A549 (cell line): ENCODE measurements around the gene PDLIM1. TPM values are rescaled to one million over a fixed set of nuclear protein-coding genes. Genes with fewer than 3 reads are reported as not detected.

Experiments used
- ATAC-seq, 2 experiments: fragments of 200-7000 bp in 1 of 2; fragments of >200 bp in 1 of 2; cut with Nextera tagmentation in 1 of 2; cut with Tn5 transposase in 1 of 2; 3 replicates each; pipeline versions ENCODE4 v1.8.0 to v1.9.1; 2018 to 2020; ENCODE audit warnings: mild to moderate bottlenecking in 1 of 2, moderate library complexity in 1 of 2
- CTCF ChIA-PET: fragments of 300-600 bp; sonication (Branson Sonifier 250); formaldehyde crosslinking; extraction: SDS; loops from one replicate; lab custom pipeline; 2021; ENCODE audit warnings: antibody characterized with exemption, inconsistent platforms; lab: Yijun Ruan, JAX
- POLR2A ChIA-PET: fragments of 350-600 bp; formaldehyde crosslinking; extraction: SDS; loops from one replicate; lab custom pipeline; 2021; ENCODE audit warnings: antibody characterized with exemption, inconsistent platforms; lab: Yijun Ruan, JAX
- DNase-seq, 2 experiments: peaks; one replicate each; pipeline versions ENCODE4 v3.0.0 to v3.0.0-alpha.2; 2011 to 2016; ENCODE audit warnings: low read depth in 1 of 2, low spot score in 1 of 2
- FAIRE-seq: peaks from 2 replicates; lab custom pipeline; 2011; peaks lifted over from hg19 to GRCh38; lab: Jason Lieb, UNC
- H3K27ac ChIP-seq, 2 experiments: fragments of >200 bp; sonication (Bioruptor Twin); formaldehyde crosslinking; 3 replicates each; pipeline ENCODE4 v1.5.1; 2016 to 2017
- H3K4me1 ChIP-seq: fragments of >200 bp; sonication (Bioruptor Twin); formaldehyde crosslinking; 3 replicates; pipeline ENCODE4 v1.6.1; 2016
- H3K4me2 ChIP-seq: fragments of >200 bp; sonication (Bioruptor Twin); formaldehyde crosslinking; 3 replicates; pipeline ENCODE4 v1.6.1; 2016
- H3K4me3 ChIP-seq: fragments of >200 bp; sonication (Bioruptor Twin); formaldehyde crosslinking; 3 replicates; pipeline ENCODE4 v1.5.1; 2016
- H3K9me3 ChIP-seq: fragments of >200 bp; sonication (Bioruptor Twin); formaldehyde crosslinking; 3 replicates; pipeline ENCODE4 v1.6.1; 2016
- CBX2 ChIP-seq: fragments of 200-600 bp; sonication (generic); IDR thresholded peaks from 2 replicates; pipeline ENCODE4 v1.6.1; 2016; ENCODE audit warnings: low read depth, mild to moderate bottlenecking, borderline replicate concordance
- CBX8 ChIP-seq: fragments of 200-600 bp; sonication (generic); IDR thresholded peaks from 2 replicates; pipeline ENCODE4 v1.6.1; 2016
- CEBPB ChIP-seq, 2 experiments: fragments of >200 bp in 1 of 2; sonication (Bioruptor Twin) in 1 of 2; formaldehyde crosslinking in 1 of 2; IDR thresholded peaks; 2 replicates each; pipeline ENCODE4 v1.6.1; 2012 to 2016
- E2F6 ChIP-seq: IDR thresholded peaks from 2 replicates; pipeline ENCODE4 v1.6.1; 2012; ENCODE audit warnings: low read depth, borderline replicate concordance
- EHF ChIP-seq: fragments of 250-450 bp; sonication (Bioruptor Pico); IDR thresholded peaks from 2 replicates; pipeline ENCODE4 v1.5.0; 2020; ENCODE audit warnings: mild to moderate bottlenecking
- FOSB ChIP-seq: fragments of 250-450 bp; sonication (Bioruptor Pico); IDR thresholded peaks from 2 replicates; pipeline ENCODE4 v1.5.0; 2020; ENCODE audit warnings: mild to moderate bottlenecking, moderate library complexity
- FOSL2 ChIP-seq, 2 experiments: fragments of 450-650 bp in 1 of 2; fragments of >200 bp in 1 of 2; sonication (Bioruptor Twin) in 1 of 2; formaldehyde crosslinking; IDR thresholded peaks; 2 replicates each; pipeline versions ENCODE4 v1.5.0 to v1.6.1; 2016 to 2020; ENCODE audit warnings: mild to moderate bottlenecking in 1 of 2, moderate library complexity in 1 of 2
- FOXS1 ChIP-seq: fragments of 250-450 bp; sonication (Bioruptor Pico); IDR thresholded peaks from 2 replicates; pipeline ENCODE4 v1.5.0; 2020; ENCODE audit warnings: mild to moderate bottlenecking, moderate library complexity
- GATA3 ChIP-seq: IDR thresholded peaks from 2 replicates; pipeline ENCODE4 v1.6.1; 2012; ENCODE audit warnings: borderline replicate concordance
- HDAC2 ChIP-seq: fragments of 200-600 bp; sonication (generic); IDR thresholded peaks from 2 replicates; pipeline ENCODE4 v1.6.1; 2016
- HOXB5 ChIP-seq: fragments of 250-450 bp; sonication (Bioruptor Pico); IDR thresholded peaks from 2 replicates; pipeline ENCODE4 v1.5.0; 2020; ENCODE audit warnings: mild to moderate bottlenecking, moderate library complexity
- JUN ChIP-seq, 2 experiments: fragments of >200 bp; sonication (Bioruptor Twin); formaldehyde crosslinking; IDR thresholded peaks; 2 replicates in 1 of 2; 3 replicates in 1 of 2; pipeline ENCODE4 v1.6.1; 2016 to 2017
- JUNB ChIP-seq: fragments of >200 bp; sonication (Bioruptor Twin); formaldehyde crosslinking; IDR thresholded peaks from 2 replicates; pipeline ENCODE4 v1.6.1; 2016
- MAFK ChIP-seq: fragments of 450-650 bp; IDR thresholded peaks from 2 replicates; pipeline ENCODE4 v1.6.1; 2014; ENCODE audit not compliant: partially characterized antibody
- MYC ChIP-seq: IDR thresholded peaks from 2 replicates; pipeline ENCODE4 v1.6.1; 2012; ENCODE audit warnings: mild to moderate bottlenecking, inconsistent platforms, low read length, improper control_type of control experiment, borderline replicate concordance
- NFE2L2 ChIP-seq: fragments of 150-350 bp; conservative IDR thresholded peaks from 2 replicates; pipeline ENCODE4 v1.6.1; 2014; ENCODE audit warnings: low read length
- POLR2A ChIP-seq: IDR thresholded peaks from 2 replicates; pipeline ENCODE4 v1.6.1; 2012; ENCODE audit warnings: mild to moderate bottlenecking, low read length
- RCOR1 ChIP-seq: fragments of 150-350 bp; IDR thresholded peaks from 2 replicates; pipeline ENCODE4 v1.6.1; 2014; ENCODE audit warnings: antibody characterized with exemption, low read length, low read depth
- RNF2 ChIP-seq: fragments of 200-600 bp; sonication (generic); IDR thresholded peaks from 2 replicates; pipeline ENCODE4 v1.6.1; 2016; ENCODE audit warnings: low read depth, mild to moderate bottlenecking, antibody characterized with exemption, moderate library complexity, borderline replicate concordance
- TFCP2L1 ChIP-seq: fragments of 250-450 bp; sonication (Bioruptor Pico); IDR thresholded peaks from 2 replicates; pipeline ENCODE4 v1.5.0; 2021; ENCODE audit warnings: mild to moderate bottlenecking
- TP53 ChIP-seq: fragments of 250-450 bp; sonication (Bioruptor Pico); IDR thresholded peaks from 2 replicates; pipeline ENCODE4 v1.5.0; 2021; ENCODE audit warnings: mild to moderate bottlenecking, moderate library complexity
- USF2 ChIP-seq: fragments of 450-650 bp; IDR thresholded peaks from 2 replicates; pipeline ENCODE4 v1.6.1; 2014; ENCODE audit warnings: antibody characterized with exemption
- ZC3H11A ChIP-seq: fragments of 450-650 bp; IDR thresholded peaks from 2 replicates; pipeline ENCODE4 v1.6.1; 2014; ENCODE audit warnings: antibody characterized with exemption, mild to moderate bottlenecking
- ZSCAN20 ChIP-seq: fragments of 250-450 bp; sonication (Bioruptor Pico); IDR thresholded peaks from 2 replicates; pipeline ENCODE4 v1.8.0; 2022; ENCODE audit warnings: mild to moderate bottlenecking, moderate library complexity
- WGBS: methylation state at CpG from one replicate; pipeline ENCODE4 v1.1.6; 2017; ENCODE audit errors: missing lambda C conversion rate; 5-methylcytosine and 5-hydroxymethylcytosine counted together
- polyA plus RNA-seq, 4 experiments: library from polyadenylated mRNA; depleted of rRNA in 3 of 4; stranded (reverse); fragments of >200 nt; fragmentation: RNase III in 1 of 4; extraction: RNeasy Plus Mini Kit Qiagen cat#74134 plus additional on column Dnase treatment in 1 of 4; gene quantifications; 2 replicates in 3 of 4; 3 replicates in 1 of 4; pipeline ENCODE4 v1.2.3, GENCODE V29; 2011 to 2017
- TF ChIP-seq, protein P1 (sequence below): IDR thresholded peaks from 2 replicates; pipeline ENCODE4 v1.6.1; 2012
- TF ChIP-seq, protein P2 (sequence below): fragments of >200 bp; sonication (Bioruptor Twin); formaldehyde crosslinking; IDR thresholded peaks from 3 replicates; pipeline ENCODE4 v1.6.1; 2016
- TF ChIP-seq, protein P3 (sequence below): fragments of 150-350 bp; IDR thresholded peaks from 2 replicates; pipeline ENCODE4 v1.6.1; 2014; ENCODE audit warnings: low read depth, mild to moderate bottlenecking, low read length

PDLIM1 gene
- polyA plus RNA-seq, 2 of the 4 experiments (the other 2 are of a cell fraction), result 92.5 to 128 TPM

DNA sequence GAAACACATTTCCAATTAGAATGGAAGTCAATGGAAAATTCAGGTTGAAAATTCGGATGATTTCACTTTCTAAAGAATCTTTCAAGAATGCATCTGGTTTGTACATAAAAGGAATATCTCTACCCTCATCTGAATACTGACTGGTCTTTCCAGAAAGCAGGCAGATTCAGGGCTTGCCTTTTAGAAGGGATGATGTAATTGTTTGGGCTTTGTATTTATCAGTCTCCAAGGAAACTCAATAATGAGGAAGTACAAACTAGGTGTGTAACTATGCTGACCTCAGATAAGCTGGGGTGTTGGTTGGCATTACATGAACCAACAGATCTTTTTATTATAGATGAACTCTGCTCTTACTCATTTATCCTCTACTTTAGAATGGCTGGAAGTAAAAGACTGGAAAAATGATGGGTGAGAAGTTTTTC is 24.1 kb downstream of the PDLIM1 start:
- Histone ChIP-seq H3K27ac (peak overlapping the region; percentile 76 to 82), H3K4me3 (no peak overlapping the region), H3K4me1 (peaks cover 67% of the 10 kb centered on the region), H3K4me2 (peak overlapping the region; percentile 55), H3K9me3 (no peaks in the 10 kb centered on the region)
- POLR2A ChIA-PET, result interaction anchor here (0.9 kb wide), 1 partner anchor 12 kb away, joined by 4 read pairs; no protein-coding TSS in a partner anchor
- FAIRE-seq (peak; percentile 32), ATAC-seq (peak; percentile 88 to 89), DNase-seq (peak; percentile 89 to 93)
- TF ChIP-seq FOXS1, result peak; percentile 37; the same call in 1 of the 2 replicates
- TF ChIP-seq NFE2L2, result no peak
- TF ChIP-seq FOSL2 (IDR thresholded peaks at IDR 0.05), result no peak
- peak; percentile 60 for TF ChIP-seq FOSL2 (CRISPR knock-in tag; IDR thresholded peaks at IDR 0.05)
- TF ChIP-seq MAFK, result peak; percentile 64
- no peak for TF ChIP-seq POLR2A
- TF ChIP-seq, protein P1, sequence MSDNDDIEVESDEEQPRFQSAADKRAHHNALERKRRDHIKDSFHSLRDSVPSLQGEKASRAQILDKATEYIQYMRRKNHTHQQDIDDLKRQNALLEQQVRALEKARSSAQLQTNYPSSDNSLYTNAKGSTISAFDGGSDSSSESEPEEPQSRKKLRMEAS, result no peak
- no peak for TF ChIP-seq RNF2
- TF ChIP-seq USF2, result no peak
- peak; percentile 34; the same call in 1 of the 2 replicates for TF ChIP-seq GATA3
- TF ChIP-seq HDAC2, result no peak
- TF ChIP-seq RCOR1, result no peak
- TF ChIP-seq CEBPB (IDR thresholded peaks at IDR 0.05), result peak in 1 of 2 experiments; percentile 9; a peak in 1 of 4 replicates
- no peak for TF ChIP-seq CBX2
- CTCF ChIA-PET, result interaction anchor here (1.1 to 2.9 kb wide), 4 partner anchors 21 to 93 kb away, joined by 3 to 15 read pairs (median 12); no protein-coding TSS in a partner anchor
- WGBS, result 28% methylated on average over 1 of the region's 1 CpG

DNA sequence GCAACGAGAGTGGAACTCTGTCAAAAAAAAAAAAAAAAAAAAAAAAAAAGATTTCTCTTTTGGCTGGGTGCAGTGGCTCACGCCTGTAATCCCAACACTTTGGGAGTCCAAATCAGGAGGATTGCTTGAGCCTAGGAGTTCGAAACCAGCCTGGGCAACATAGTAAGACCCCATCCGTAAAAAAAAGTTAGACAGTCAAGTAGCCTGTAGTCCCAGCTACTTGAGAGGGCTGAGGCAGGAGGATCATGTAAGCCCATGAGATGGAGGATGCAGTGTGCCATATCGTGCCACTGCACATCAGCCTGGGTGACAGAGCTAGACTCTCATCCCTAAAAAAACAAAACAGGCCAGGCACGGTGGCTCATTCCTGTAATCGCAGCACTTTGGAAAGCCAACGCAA is 25.2 kb downstream of the PDLIM1 start:
- FAIRE-seq, result no peak
- no peak for ATAC-seq
- Histone ChIP-seq H3K4me3 (no peak overlapping the region), H3K9me3 (no peaks in the 10 kb centered on the region), H3K4me2 (no peak overlapping the region), H3K27ac (peak overlapping the region; percentile 76 to 82; a peak in 5 of 6 replicates), H3K4me1 (peaks cover 76% of the 10 kb centered on the region)
- TF ChIP-seq, protein P2, sequence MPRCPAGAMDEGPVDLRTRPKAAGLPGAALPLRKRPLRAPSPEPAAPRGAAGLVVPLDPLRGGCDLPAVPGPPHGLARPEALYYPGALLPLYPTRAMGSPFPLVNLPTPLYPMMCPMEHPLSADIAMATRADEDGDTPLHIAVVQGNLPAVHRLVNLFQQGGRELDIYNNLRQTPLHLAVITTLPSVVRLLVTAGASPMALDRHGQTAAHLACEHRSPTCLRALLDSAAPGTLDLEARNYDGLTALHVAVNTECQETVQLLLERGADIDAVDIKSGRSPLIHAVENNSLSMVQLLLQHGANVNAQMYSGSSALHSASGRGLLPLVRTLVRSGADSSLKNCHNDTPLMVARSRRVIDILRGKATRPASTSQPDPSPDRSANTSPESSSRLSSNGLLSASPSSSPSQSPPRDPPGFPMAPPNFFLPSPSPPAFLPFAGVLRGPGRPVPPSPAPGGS, result no peak
- TF ChIP-seq TP53 (no peak), EHF (CRISPR knock-in tag) (no peak), HOXB5 (CRISPR knock-in tag) (no peak), TFCP2L1 (CRISPR knock-in tag) (no peak), JUN (IDR thresholded peaks at IDR 0.05) (no peak), FOSB (CRISPR knock-in tag) (no peak), MYC (no peak), ZSCAN20 (CRISPR knock-in tag) (no peak), JUNB (no peak), RCOR1 (no peak), ZC3H11A (no peak), E2F6 (no peak), CBX8 (no peak)
- TF ChIP-seq, protein P3, sequence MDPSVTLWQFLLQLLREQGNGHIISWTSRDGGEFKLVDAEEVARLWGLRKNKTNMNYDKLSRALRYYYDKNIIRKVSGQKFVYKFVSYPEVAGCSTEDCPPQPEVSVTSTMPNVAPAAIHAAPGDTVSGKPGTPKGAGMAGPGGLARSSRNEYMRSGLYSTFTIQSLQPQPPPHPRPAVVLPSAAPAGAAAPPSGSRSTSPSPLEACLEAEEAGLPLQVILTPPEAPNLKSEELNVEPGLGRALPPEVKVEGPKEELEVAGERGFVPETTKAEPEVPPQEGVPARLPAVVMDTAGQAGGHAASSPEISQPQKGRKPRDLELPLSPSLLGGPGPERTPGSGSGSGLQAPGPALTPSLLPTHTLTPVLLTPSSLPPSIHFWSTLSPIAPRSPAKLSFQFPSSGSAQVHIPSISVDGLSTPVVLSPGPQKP, result no peak
- 95% methylated on average over 8 of the region's 8 CpGs for WGBS
- POLR2A ChIA-PET, result no interaction called here
- no peak for DNase-seq
- CTCF ChIA-PET, result interaction anchor here (1.1 to 2.9 kb wide), 8 partner anchors 13 to 99 kb away, joined by 3 to 15 read pairs (median 4); no protein-coding TSS in a partner anchor
